HG02678 (cell line): Measurements from ENCODE around the gene P2RX6.
"Not testable (repeated sequence)": the region's sequence is repeated elsewhere in the genome, so short reads cannot be mapped to it uniquely, and the experiment has no call there.

Experiments used
- ATAC-seq: cut with Tn5 transposase; IDR thresholded peaks from one replicate; pipeline ENCODE4 v1.9.1; 2021; ENCODE audit warnings: mild to moderate bottlenecking, moderate library complexity; ENCODE audit not compliant: unreplicated experiment

P2RX6 gene

GRCh38 chr22:21071796-21072195, 56.8 kb downstream of the P2RX6 start:
- not testable (repeated sequence) for ATAC-seq

GRCh38 chr22:21073023-21073422, 58.1 kb downstream of the P2RX6 start:
- ATAC-seq = no peak

- ATAC-seq = no peak
Observed at GRCh38 chr22:21073482-21073881, 58.5 kb downstream of the P2RX6 start.

- ATAC-seq = no peak
Observed at GRCh38 chr22:21074102-21074715, 59.2 kb downstream of the P2RX6 start.

GRCh38 chr22:21075516-21076138, 60.7 kb downstream of the P2RX6 start:
- no peak for ATAC-seq

GRCh38 chr22:21076912-21077625, 62.1 kb downstream of the P2RX6 start:
- ATAC-seq = no peak
